Measurements from ENCODE around the gene SHISA4.
"Not testable (repeated sequence)": the region's sequence is repeated elsewhere in the genome, so short reads cannot be mapped to it uniquely, and the experiment has no call there.

The SHISA4 gene

GRCh38 chr1:201898240-201898894 lies 9.7 kb downstream of the SHISA4 start:
- DNase-seq (ENCODE audit: low spot score), result no peak

- no peak for DNase-seq (ENCODE audit: low spot score)
Measured at GRCh38 chr1:201898992-201899391, 10.3 kb downstream of the SHISA4 start.

- DNase-seq (ENCODE audit: low spot score), result no peak
Measured at GRCh38 chr1:201899683-201900429, 11.2 kb downstream of the SHISA4 start.

- no peak for DNase-seq (ENCODE audit: low spot score)
Measured at GRCh38 chr1:201900476-201900875, 11.8 kb downstream of the SHISA4 start.

GRCh38 chr1:201901036-201901435 lies 12.3 kb downstream of the SHISA4 start:
- not testable (repeated sequence) for DNase-seq (ENCODE audit: low spot score)

GRCh38 chr1:201902198-201902597 lies 13.5 kb downstream of the SHISA4 start:
- no peak for DNase-seq (ENCODE audit: low spot score)

GRCh38 chr1:201903135-201903534 lies 14.4 kb downstream of the SHISA4 start:
- DNase-seq (ENCODE audit: low spot score), result no peak

- DNase-seq (ENCODE audit: low spot score), result no peak
Measured at GRCh38 chr1:201904579-201904978, 15.9 kb downstream of the SHISA4 start.

- no peak for DNase-seq (ENCODE audit: low spot score)
Measured at GRCh38 chr1:201905234-201905890, 16.7 kb downstream of the SHISA4 start.

GRCh38 chr1:201906336-201906735 lies 17.6 kb downstream of the SHISA4 start:
- DNase-seq (ENCODE audit: low spot score), result no peak

- no peak for DNase-seq (ENCODE audit: low spot score)
Measured at GRCh38 chr1:201907621-201908020, 18.9 kb downstream of the SHISA4 start.

GRCh38 chr1:201911826-201912571 lies 23.3 kb downstream of the SHISA4 start:
- no peak for DNase-seq (ENCODE audit: low spot score)

GRCh38 chr1:201912832-201913231 lies 24.1 kb downstream of the SHISA4 start:
- DNase-seq (ENCODE audit: low spot score), result no peak

GRCh38 chr1:201914456-201915235 lies 25.9 kb downstream of the SHISA4 start:
- no peak for DNase-seq (ENCODE audit: low spot score)

GRCh38 chr1:201916649-201917249 lies 28.1 kb downstream of the SHISA4 start:
- no peak for DNase-seq (ENCODE audit: low spot score)

- DNase-seq (ENCODE audit: low spot score), result no peak
Measured at GRCh38 chr1:201917362-201918033, 28.8 kb downstream of the SHISA4 start.

- DNase-seq (ENCODE audit: low spot score), result no peak
Measured at GRCh38 chr1:201918343-201918742, 29.6 kb downstream of the SHISA4 start.

GRCh38 chr1:201921952-201922558 lies 33.4 kb downstream of the SHISA4 start:
- DNase-seq (ENCODE audit: low spot score), result no peak

- DNase-seq (ENCODE audit: low spot score), result no peak
Measured at GRCh38 chr1:201925301-201925567, 36.5 kb downstream of the SHISA4 start.

GRCh38 chr1:201925981-201926645 lies 37.4 kb downstream of the SHISA4 start:
- no peak for DNase-seq (ENCODE audit: low spot score)
